ENCODE data around the gene ZNF555. TPM values are rescaled to one million over a fixed set of nuclear protein-coding genes. Genes with fewer than 3 reads are reported as not detected.

The ZNF555 gene
- total and polyA plus RNA-seq, 2 of the 13 experiments (the other 11 are each of a cell fraction or from before 2014, with no cell fraction given) = 5.0 to 8.0 TPM

DNA sequence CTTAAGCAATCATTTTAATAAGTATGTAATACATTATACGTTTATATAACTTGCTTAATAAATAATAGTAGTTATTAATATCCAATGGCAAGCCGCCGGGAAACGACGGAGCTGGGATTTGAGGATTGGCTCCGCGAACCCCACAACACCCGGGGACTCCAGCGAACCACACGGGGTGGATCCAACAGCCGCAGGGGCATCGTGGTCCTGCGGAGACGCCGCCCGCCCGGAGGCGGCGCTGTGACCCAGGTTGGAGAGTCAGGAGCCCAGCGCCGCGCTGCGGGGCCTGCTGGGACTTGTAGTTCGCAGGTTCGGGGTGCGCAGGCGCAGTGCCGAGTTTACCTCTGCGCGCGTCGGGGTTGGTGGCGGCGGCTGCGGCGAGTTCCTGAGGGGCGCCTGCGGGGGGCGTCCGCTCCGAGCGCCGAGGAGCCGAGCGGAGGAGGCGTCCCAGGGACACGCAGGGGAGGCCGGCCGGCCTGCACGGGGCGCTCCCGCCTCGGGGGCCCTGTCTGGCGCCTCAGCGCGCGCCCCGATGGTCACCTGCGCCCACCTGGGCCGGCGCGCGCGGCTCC lies 21.6 kb upstream of the ZNF555 start, which contains the start of gene ZNF554 (continued):
- TF ChIP-seq, protein P1, sequence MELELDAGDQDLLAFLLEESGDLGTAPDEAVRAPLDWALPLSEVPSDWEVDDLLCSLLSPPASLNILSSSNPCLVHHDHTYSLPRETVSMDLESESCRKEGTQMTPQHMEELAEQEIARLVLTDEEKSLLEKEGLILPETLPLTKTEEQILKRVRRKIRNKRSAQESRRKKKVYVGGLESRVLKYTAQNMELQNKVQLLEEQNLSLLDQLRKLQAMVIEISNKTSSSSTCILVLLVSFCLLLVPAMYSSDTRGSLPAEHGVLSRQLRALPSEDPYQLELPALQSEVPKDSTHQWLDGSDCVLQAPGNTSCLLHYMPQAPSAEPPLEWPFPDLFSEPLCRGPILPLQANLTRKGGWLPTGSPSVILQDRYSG (CRISPR knock-in tag; IDR thresholded peaks at IDR 0.05) = no peak
- TF ChIP-seq ADNP (CRISPR knock-in tag; IDR thresholded peaks at IDR 0.05) = no peak
- TF ChIP-seq ZNF660 (CRISPR knock-in tag; IDR thresholded peaks at IDR 0.05; ENCODE audit: borderline replicate concordance, low read depth) = no peak
- TF ChIP-seq, protein P2, sequence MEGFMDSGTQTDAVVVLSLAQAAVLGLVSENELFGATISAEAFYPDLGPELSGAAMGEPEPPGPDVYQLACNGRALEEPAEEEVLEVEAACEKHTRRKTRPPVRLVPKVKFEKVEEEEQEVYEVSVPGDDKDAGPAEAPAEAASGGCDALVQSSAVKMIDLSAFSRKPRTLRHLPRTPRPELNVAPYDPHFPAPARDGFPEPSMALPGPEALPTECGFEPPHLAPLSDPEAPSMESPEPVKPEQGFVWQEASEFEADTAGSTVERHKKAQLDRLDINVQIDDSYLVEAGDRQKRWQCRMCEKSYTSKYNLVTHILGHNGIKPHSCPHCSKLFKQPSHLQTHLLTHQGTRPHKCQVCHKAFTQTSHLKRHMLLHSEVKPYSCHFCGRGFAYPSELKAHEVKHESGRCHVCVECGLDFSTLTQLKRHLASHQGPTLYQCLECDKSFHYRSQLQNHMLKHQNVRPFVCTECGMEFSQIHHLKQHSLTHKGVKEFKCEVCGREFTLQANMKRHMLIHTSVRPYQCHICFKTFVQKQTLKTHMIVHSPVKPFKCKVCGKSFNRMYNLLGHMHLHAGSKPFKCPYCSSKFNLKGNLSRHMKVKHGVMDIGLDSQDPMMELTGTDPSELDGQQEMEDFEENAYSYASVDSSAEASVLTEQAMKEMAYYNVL (CRISPR knock-in tag; IDR thresholded peaks at IDR 0.05; ENCODE audit: borderline replicate concordance) = peak; percentile 59; the same call in 1 of the 2 replicates
- peak; percentile 78 for TF ChIP-seq SP4 (CRISPR knock-in tag; IDR thresholded peaks at IDR 0.05)
- TF ChIP-seq, protein P3, sequence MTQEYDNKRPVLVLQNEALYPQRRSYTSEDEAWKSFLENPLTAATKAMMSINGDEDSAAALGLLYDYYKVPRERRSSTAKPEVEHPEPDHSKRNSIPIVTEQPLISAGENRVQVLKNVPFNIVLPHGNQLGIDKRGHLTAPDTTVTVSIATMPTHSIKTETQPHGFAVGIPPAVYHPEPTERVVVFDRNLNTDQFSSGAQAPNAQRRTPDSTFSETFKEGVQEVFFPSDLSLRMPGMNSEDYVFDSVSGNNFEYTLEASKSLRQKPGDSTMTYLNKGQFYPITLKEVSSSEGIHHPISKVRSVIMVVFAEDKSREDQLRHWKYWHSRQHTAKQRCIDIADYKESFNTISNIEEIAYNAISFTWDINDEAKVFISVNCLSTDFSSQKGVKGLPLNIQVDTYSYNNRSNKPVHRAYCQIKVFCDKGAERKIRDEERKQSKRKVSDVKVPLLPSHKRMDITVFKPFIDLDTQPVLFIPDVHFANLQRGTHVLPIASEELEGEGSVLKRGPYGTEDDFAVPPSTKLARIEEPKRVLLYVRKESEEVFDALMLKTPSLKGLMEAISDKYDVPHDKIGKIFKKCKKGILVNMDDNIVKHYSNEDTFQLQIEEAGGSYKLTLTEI (CRISPR knock-in tag; conservative IDR thresholded peaks at IDR 0.05) = no peak
- TF ChIP-seq GTF2F1 (IDR thresholded peaks at IDR 0.05; ENCODE audit: low read length) = no peak
- TF ChIP-seq ZNF33B (CRISPR knock-in tag; IDR thresholded peaks at IDR 0.05) = no peak
- no peak for TF ChIP-seq KLF9 (CRISPR knock-in tag; IDR thresholded peaks at IDR 0.05; ENCODE audit: low read depth)
- no peak for TF ChIP-seq FOXM1 (CRISPR knock-in tag; IDR thresholded peaks at IDR 0.05)
- no peak for TF ChIP-seq HMG20A (CRISPR knock-in tag; IDR thresholded peaks at IDR 0.05; ENCODE audit: borderline replicate concordance)
- TF ChIP-seq, protein P4, sequence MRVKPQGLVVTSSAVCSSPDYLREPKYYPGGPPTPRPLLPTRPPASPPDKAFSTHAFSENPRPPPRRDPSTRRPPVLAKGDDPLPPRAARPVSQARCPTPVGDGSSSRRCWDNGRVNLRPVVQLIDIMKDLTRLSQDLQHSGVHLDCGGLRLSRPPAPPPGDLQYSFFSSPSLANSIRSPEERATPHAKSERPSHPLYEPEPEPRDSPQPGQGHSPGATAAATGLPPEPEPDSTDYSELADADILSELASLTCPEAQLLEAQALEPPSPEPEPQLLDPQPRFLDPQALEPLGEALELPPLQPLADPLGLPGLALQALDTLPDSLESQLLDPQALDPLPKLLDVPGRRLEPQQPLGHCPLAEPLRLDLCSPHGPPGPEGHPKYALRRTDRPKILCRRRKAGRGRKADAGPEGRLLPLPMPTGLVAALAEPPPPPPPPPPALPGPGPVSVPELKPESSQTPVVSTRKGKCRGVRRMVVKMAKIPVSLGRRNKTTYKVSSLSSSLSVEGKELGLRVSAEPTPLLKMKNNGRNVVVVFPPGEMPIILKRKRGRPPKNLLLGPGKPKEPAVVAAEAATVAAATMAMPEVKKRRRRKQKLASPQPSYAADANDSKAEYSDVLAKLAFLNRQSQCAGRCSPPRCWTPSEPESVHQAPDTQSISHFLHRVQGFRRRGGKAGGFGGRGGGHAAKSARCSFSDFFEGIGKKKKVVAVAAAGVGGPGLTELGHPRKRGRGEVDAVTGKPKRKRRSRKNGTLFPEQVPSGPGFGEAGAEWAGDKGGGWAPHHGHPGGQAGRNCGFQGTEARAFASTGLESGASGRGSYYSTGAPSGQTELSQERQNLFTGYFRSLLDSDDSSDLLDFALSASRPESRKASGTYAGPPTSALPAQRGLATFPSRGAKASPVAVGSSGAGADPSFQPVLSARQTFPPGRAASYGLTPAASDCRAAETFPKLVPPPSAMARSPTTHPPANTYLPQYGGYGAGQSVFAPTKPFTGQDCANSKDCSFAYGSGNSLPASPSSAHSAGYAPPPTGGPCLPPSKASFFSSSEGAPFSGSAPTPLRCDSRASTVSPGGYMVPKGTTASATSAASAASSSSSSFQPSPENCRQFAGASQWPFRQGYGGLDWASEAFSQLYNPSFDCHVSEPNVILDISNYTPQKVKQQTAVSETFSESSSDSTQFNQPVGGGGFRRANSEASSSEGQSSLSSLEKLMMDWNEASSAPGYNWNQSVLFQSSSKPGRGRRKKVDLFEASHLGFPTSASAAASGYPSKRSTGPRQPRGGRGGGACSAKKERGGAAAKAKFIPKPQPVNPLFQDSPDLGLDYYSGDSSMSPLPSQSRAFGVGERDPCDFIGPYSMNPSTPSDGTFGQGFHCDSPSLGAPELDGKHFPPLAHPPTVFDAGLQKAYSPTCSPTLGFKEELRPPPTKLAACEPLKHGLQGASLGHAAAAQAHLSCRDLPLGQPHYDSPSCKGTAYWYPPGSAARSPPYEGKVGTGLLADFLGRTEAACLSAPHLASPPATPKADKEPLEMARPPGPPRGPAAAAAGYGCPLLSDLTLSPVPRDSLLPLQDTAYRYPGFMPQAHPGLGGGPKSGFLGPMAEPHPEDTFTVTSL (CRISPR knock-in tag; IDR thresholded peaks at IDR 0.05; ENCODE audit: borderline replicate concordance) = no peak
- no peak for TF ChIP-seq ZNF672 (CRISPR knock-in tag; IDR thresholded peaks at IDR 0.05)
- no peak for TF ChIP-seq BRD4 (CRISPR knock-in tag; IDR thresholded peaks at IDR 0.05)
- TF ChIP-seq SP1 (IDR thresholded peaks at IDR 0.05) = no peak
- peak; percentile 57 for TF ChIP-seq SP1 (CRISPR knock-in tag; IDR thresholded peaks at IDR 0.05)
- peak; percentile 73 for TF ChIP-seq SKI (IDR thresholded peaks at IDR 0.05; ENCODE audit: partially characterized antibody)
- no peak for TF ChIP-seq ZNF431 (CRISPR knock-in tag; IDR thresholded peaks at IDR 0.05; ENCODE audit: borderline replicate concordance, low read depth)
- TF ChIP-seq SMARCC2 (IDR thresholded peaks at IDR 0.05) = no peak
